Measurements from ENCODE around the gene ZNF473.

The ZNF473 gene
- total RNA-seq: 1.7 to 11.4 (median 7.6) reads per million in 18 experiments

DNA sequence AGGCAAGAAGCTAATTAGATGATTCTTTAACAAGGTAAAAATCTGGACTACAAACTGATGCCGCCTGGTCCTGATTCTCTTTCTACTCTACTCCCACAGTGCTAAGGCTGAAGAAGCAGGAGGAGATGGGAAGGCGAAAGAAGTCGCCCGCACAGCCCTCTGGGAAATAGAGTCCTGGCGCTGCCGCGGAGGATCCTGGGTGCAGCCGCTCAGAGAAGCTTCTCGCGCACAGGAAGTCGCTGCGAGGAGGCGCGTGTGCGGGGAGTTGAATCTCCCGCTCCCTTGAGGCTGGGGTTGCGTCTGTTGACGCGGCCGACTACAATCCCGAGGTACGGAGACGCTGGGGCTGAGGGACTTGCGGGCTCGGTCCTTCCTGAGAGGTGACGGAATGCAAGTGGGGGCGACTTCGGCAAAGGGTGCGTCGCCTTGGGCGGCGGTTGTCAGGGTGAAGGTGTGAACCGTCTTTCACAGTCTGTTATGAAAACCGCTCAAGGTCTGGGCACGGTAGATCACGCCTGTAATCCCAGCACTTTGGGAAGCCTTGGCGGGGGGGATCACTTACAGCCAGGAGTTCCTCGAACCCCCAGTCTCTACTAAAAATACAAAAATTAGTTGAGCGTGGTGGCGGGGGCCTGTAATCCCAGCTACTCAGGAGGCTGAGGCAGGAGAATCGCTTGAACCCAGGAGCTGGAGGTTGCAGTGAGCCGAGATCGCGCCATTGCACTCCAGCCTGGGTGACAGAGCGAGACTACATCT is at the start of gene ZNF473:
Gene ZNF473, plus strand, starts transcription at position 212 of the 756 bp plus-strand sequence. CDS start 5,078 bp downstream, outside the sequence.
- peak; percentile 97 for DNase-seq

DNA sequence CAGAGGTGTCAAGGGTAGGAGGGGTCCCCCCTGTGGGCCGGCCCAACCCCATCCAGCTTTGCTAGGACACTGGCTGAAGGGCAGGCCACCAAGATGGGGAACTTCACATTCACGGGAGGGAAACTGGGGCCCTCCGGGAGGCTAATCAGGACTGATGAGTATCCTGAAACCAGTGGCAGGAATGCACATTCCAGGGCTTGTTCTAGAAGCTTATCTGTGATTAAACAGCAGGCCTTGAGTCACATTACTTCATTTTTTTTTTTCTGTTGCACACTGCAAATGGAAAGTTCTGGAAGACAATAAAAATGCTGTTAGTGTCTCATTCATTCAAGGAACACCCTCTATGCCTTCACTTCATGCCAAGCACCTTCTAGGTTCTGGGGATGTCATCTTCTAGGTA is 49.3 kb upstream of the ZNF473 start:
- DNase-seq: no peak

DNA sequence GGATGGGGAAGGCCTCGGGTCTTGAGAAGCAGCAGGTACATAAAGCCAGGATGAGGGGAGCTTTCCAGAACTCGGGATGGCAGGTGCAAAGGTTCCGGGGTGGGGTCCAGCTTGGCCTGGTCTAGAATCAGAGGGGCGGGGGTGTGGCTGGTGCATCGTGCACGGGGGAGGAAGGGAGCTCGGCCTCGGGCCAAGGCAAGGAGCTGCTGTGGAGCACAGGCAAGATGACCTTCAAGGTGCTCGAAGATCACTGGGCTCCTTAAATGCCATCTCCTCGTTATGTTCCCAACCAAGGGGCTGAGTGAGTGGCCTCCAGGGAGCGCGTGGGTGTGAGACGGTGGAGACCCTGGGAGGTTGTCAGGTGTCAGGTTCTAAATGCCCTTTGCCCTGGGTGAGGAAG is 48.7 kb upstream of the ZNF473 start:
- no peak for DNase-seq

GRCh38 chr19:49977881-49978280 is 47.9 kb upstream of the ZNF473 start:
- no peak for DNase-seq

GRCh38 chr19:49978324-49978723 is 47.5 kb upstream of the ZNF473 start:
- DNase-seq: no peak

DNA sequence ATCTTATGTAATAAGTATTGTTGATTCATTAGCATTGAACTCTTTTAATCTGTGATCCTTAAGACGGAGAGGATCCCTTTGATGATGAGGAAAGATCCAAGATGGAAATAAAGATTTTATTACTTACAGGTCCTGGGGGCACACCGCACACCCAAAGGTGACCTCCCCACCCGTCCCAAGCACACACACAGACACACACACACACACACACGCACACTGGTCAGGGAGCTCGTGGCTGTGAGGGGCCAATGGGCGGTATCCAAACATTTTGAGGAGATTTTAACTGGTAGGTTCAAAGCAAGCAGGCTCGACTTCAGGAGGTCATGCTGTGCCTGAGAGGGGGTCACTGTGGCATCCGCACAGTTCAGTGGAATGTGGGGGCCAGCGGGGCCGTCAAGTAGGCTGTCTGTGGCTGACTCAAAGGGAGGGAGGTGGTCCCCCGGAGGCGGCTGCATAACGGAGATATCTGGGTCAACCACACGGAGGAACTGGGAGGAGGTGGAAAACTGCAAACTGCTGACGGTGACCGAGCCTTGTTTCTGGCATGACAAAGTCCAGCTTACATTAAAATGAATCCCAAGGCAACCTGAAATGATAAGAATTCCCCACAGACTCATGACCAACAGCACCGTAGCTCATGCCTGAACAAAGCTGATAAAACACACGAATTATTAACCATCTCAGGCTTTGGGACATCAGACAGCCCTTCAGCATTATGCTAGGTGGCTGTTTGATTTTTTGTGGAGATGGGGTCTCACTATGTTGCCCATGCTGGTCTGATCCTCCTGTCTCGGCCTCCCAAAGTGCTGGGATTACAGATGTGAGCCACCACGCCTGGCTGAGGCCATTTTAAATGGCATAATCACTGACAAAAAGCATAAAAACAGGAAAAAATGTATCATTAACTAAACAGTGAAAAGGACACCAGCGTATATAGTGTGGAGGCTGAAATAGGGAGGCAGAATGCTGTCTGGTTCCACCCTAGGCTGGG is 43.9 kb upstream of the ZNF473 start:
- DNase-seq: no peak

DNA sequence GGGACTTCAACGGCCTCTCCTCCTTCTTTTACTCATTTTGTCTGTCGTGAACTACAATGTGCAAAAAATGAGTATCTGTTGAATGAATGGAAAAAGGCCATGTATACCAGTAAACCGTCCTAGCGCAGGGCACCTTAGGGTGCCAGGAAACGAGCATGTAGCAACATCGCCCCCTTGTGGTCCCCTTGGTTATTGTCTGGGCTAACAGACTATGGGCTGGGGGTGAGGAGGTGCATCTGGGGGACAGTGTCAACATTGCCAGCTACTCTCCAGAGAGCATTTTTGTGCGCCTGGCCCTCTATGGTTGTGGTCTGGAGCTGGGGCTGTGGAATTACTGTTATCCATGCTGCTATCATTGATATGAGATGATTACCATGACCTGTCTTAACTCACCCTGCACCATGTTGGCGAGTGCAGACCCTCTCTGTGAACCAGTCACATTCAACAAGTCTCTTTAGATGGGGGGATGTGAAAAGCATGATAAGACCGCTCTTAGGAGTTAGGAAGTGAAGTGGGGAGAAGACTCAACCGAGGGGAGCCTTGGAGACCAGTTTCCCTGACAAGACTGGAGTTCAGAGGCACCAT is 42.1 kb upstream of the ZNF473 start:
- DNase-seq: peak; percentile 82 to 86

DNA sequence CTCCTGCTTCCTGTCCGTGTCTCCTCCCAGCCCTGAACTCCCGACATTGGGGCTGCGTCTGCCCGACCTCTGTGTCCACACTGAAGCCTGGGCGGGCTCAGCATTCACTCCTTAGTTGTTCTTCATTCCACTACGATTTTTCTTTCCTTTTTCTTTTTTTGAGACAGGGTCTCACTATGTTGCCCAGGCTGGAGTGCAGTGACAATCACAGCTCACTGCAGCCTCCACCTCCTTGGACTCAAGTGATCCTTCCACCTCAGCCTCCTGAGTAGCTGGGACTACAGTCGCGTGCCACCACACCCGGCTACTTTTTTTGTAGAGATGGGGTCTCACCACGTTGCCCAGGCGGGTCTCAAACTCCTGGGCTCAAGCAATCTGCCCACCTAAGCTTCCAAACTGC is 41.3 kb upstream of the ZNF473 start:
- no peak for DNase-seq

- peak in 1 of 2 donors; percentile 43 for DNase-seq
These were observed 39.9 kb upstream of the ZNF473 start for GRCh38 chr19:49985871-49986270.

DNA sequence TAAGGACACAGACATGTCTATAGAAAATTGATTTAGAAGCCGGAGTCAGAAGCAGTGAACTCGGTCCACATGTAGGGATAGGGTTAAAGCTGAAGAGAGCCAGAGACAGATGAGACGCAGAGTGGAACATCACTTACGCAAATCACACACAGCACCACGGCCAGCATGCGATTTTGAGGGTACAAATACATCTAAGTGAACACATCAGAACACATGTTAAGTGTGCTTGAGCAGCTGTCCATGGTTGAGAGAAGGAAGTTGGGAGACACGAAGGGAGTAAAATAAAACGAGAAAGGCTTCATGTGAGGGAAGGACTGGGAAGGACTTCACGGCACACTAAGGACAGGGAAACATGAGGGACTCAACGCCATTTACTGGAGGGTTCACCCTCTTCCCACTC is 39.5 kb upstream of the ZNF473 start:
- no peak for DNase-seq

GRCh38 chr19:49987159-49987698 is 38.6 kb upstream of the ZNF473 start:
- peak; percentile 94 to 95 for DNase-seq

GRCh38 chr19:49988007-49988406 is 37.8 kb upstream of the ZNF473 start:
- DNase-seq: no peak

DNA sequence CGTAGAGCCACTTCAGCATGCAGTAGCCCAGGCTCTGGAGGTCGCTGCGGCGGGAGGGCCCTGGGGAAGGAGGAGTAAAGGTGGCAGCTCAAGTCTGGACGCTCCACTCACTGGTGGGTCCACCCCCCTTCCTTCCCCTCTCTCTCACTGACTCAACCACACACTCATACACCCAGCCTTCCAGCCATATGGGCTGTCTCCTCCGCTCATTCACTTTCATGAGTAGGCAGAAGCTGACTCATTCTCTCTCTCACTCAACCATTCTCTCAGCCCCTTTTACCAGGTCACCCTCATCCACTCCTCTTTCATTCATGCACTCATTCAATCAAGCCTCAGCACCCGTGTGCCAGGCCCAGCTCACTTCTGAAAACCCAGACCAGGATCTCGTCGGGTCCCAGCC is 37.4 kb upstream of the ZNF473 start:
- no peak for DNase-seq

DNA sequence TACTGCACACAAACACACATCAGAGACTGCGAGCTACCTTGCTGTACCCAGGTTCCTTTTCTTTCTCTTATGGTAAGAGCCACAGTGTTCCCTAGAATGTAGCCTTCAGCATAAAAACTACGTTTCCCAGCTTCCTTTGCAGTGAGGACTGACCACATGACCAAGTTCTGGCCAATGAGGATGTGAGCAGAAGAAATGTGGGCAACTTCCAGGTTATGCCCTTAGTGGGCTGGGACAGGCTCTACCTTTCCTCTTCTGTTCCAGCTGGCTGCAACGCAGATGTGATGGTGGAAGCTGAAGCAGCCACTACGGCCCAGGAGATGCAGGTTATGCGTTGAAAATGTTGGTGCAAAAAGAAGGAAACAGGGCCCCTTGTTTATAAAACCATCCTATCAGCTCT is 28.1 kb upstream of the ZNF473 start:
- peak; percentile 50 to 56 for DNase-seq

DNA sequence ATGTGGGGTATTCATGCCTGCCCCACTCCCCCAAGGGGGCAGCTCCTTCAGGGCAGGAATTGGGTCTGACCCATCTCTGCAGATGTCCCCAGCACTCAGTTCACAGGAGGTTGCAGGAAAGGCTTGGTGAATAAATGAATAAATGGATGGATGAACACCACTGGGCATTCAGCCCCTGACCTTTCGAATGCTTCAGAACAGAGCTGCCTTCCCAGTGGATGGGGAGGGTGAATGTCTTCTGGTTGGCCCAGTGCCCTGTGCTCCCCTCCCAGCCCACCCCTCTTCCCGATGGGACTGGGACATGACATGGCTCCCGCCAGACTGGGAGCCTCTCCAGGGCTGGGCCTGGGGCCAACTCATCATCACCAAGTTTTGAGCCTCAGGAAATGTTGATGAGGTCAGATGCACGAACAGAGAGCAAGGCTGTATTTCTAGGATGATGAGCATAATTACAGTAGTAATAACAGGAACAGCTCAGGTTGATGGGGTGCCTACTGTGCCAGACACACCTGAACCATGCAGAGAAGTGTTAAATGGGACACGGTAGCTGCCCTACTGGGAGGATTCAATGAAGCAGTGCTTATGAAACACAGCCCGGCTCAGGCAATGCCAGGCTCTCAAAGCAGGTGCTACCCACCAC is 26.3 kb upstream of the ZNF473 start:
- DNase-seq: no peak

- DNase-seq: no peak
These were observed 25.6 kb upstream of the ZNF473 start for GRCh38 chr19:50000038-50000840.

DNA sequence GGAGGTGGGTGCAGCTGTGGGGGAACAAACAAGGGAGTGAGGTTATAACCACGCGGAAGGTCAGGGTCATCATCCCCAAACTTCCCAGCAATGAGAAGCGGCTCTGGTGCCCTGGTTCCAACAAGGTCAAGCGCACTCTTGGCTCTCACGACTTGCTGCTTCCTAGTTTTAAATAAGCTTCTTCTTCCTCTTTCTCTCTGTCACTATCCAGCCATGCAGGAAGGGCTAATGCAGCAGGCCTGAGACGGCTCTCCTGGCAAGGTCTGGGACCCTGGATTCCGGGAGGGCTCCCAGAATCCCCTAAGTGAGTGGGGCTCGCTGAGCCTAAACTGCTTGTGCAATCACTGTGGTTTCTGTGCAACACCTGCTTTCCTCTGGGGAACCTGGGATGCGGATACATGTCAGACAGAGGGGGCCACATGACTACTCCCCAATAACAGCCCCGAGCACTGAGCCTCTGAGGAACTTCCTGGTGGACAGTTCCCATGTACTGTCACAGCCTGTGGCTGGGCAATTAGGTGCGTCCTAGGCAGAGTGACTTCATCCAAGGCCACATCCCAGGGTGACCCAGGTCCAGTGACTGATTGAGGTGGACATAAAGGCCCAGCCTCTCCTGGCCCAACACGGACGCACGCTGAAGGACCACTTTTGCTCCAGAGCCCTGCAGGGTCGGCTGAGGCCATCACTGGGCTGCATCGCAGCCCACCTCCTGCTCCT is 24.8 kb upstream of the ZNF473 start:
- peak in 1 of 2 donors; percentile 16 for DNase-seq

GRCh38 chr19:50001775-50002174 is 24.0 kb upstream of the ZNF473 start:
- DNase-seq: no peak

- DNase-seq: no peak
These were observed 23.3 kb upstream of the ZNF473 start for GRCh38 chr19:50002386-50002960.

DNA sequence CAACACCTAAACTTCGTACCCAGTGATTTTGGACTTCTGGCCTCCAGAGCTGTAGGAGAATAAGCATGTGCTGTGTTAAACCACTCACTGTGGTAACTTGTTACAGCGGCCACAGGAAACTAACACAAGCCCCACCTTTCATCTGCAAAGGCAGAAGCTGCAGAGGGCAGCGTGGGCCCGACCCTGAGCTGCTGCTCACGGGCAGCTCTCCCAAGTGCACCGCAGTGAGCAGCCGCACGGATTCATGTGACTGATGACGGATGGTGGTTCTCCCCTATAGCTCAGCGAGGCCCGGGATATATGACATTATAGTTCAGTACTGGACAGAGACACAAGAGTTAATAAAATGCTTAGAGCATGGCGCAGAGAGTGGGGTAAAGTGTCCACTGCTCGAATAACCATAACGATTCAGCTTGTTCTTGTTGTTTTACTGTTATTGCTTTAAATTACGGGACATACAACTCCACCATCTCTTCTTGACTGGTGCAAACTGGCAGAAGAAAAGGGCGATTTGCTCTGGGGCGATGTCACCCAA is 22.5 kb upstream of the ZNF473 start:
- no peak for DNase-seq

All from inflammatory macrophage (primary cell).